T1000 (cell line): ENCODE measurements around the gene RNF220.
"Not testable (repeated sequence)": the region's sequence is repeated elsewhere in the genome, so short reads cannot be mapped to it uniquely, and the experiment has no call there.

Source experiments
- DNase-seq: peaks from one replicate; lab custom pipeline; 2025; ENCODE audit warnings: mixed read lengths; lab: John Stamatoyannopoulos, UW

Gene RNF220

DNA sequence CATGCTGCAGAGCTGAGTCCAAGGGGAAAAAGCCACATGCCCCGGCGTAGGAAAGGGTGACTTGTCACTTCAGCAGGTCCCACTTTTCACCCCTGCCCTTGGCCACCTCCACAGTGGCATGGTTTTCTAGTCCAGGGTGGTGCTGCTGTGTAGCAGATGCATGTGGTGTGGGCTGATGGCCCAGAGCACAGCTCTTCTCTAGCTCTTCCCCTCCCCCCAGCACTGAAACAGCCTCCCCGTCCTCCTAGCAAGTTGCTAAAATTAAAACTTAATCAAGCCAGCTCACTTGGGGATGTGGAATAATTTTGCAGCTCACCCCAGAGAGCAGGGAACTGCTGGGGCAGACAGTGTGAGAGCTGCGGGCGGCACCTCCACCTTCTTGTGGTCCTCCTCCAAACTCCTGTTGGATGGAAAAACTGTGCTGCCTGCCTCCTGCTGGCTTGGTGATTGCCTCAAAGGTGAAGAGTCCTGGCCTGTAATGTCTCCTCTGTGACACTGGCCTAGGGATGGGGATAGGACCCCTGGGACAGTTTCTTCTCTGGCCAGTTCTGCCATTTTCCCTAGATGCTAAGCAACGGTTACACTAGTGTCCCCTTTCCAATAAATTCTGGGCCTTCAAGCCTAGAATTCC lies 91.6 kb downstream of the RNF220 start:
- DNase-seq: no peak

DNA sequence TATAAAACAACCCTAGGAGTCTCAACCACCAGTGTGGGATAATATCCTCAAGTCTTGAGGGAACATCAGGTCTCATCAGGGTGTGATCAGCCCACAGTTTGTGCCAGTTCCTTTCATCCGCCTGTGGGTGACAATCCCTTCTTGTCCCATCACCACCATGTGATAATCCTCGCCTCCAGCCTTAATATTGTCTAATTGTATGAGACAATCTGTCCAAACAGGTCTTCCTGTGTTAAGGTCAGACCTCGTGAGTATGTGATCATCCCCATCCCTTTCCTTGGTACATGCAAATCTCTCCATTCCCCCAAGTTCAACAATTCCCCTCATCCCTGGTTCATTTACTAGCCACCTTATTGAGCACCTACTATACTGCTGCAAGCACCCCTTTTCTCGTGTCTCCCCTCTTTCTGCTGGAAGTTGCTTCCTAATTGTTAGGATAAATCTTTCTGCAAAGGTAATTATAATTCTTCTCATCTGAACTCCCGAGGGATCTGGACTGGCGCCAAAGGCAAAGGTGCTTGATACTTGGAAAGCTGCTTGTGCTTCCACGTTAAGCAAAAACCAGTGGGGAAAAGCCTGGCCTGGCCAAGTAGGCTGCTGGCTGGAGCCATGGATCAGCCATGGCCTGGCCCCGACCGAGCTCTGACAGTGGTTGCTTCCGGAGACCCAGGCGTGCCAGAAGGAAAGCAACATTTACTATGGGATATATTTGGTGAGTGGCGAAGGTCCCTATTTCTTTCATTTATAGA lies 92.5 kb downstream of the RNF220 start:
- DNase-seq: no peak

DNA sequence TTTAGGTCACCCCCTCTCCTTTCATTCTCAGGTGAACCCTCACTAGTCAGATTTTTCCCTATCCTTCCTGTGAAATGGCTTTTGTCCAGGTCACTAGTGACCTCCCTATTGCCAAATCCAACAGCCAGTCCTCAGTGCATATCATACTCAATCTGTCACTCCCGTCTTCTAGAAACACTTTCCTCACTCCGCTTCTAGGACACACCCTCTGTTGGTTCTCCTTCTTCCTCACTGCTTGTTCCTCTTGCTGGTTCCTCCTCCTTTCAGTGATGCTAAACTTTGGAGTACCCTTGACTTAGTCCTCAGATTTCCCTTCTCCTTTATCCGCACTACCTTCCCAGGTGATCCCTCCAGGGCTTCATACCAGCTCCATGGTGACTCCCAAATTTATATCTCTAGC lies 94.3 kb downstream of the RNF220 start:
- no peak for DNase-seq

DNA sequence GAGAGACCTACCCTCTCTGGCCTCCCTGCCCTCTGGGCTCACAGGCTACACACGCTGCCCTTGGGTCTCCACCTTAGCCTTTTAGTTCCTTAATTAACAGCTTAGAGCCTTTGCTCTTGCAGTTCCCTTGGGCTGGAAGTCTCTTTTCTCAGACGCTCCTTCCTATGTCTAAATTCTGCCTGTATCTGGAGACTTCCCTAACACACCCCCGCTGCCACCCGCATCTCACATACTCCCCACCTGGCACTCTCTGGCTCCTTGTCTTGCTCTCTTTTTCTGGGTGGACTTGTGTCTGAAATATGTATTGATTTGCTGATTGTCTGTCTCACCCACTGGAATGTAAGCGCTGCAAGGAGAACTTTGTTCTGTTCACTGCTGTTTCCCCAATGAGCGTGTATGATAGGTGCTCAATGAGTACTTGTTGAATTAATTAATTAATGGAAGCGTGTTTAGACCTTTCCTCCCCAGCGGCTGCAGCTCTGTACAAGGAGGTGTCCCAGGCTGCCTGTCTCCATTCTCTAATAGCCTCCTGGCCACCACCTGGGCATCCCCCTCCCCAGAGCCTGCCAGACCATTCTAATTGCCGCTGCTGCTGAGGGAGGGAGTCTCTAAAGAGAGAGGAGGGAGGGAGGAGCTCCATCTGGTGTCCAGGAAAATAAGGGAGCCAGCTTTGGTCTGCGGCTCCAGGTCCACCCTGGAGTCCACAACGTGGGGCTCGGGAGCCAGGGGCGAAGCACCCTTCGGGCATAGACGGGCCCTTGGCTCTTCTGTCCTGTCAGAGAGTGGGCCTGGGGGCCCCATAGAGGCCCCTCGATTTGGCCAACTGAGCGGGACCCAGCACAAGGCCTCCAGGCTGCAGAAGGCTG lies 95.4 kb downstream of the RNF220 start:
- DNase-seq: no peak

DNA sequence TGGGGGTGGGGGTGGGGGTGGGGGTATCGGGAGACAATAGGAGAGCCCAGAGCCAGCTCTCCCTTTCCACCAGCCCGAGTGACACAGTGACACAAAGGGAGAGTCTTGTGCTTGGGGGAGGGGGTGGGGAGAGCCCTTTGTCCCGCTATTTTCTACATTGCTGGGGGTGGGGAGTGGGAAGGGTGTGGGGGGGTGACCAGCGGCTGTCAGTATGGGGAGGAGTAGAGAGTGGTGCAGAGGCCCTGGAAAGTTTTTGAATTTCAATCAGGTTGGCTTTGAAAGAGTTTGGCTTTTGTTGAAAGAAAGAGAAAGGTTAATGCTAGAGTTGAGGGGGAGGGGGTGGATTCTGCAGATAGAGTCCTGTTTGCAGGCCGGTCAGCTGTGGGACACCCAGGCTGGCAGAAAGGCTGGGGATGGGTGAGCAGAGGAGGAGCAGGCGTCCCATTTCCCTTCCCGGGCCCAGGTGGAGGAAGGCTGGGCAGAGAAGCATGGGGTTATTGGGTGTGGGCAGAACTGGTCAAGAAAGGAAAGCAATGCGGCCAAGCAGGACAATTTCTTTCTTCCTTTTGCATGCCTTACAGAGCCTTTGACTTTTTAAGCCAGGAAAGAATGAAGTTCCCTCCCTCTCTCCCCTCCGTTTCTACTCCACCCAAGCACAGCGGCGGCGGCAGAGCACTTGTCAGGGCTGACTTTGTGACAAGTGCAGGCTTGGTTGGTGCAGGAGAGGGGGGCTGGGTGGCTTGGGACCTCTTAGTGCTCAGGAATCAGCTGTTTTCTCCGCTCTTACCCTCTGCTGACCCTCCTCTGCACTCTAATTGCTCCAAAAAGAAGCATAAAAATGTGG lies 96.2 kb downstream of the RNF220 start:
- no peak for DNase-seq

DNA sequence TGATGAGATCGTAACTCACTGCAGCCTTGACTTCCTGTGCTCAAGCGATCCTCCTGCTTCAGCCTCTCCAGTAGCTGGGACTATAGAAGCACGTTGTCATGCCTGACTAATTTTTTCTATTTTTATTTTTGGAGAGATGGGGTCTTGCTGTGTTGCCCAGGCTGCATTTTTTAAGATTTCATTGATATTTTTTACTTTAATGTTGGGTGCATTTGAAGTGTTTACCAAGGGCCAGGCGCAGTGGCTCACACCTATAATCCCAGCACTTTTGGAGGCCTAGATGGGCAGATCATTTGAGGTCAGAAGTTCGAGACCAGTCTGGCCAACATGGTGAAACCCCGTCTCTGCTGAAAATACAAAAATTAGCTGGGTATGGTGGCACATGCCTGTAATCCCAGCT lies 97.8 kb downstream of the RNF220 start:
- DNase-seq: not testable (repeated sequence)

DNA sequence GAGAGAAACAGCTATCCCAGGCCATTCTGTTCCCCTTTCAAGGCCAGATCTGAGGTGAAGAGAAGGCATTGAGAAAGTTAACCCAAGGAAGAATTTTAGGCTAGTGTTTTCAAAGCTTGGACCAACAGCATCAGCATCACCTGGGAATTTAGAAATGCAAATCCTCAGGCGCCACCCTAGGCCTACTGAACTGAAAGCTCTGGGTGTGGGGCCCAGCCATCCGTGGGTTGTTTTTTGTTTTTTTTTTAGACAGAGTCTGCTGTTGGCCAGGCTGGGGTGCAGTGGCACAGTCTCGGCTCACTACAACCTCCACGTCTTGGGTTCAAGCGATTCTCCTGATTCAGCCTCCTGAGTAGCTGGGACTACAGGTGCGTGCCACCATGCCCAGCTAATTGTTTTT lies 98.6 kb downstream of the RNF220 start:
- DNase-seq: no peak

DNA sequence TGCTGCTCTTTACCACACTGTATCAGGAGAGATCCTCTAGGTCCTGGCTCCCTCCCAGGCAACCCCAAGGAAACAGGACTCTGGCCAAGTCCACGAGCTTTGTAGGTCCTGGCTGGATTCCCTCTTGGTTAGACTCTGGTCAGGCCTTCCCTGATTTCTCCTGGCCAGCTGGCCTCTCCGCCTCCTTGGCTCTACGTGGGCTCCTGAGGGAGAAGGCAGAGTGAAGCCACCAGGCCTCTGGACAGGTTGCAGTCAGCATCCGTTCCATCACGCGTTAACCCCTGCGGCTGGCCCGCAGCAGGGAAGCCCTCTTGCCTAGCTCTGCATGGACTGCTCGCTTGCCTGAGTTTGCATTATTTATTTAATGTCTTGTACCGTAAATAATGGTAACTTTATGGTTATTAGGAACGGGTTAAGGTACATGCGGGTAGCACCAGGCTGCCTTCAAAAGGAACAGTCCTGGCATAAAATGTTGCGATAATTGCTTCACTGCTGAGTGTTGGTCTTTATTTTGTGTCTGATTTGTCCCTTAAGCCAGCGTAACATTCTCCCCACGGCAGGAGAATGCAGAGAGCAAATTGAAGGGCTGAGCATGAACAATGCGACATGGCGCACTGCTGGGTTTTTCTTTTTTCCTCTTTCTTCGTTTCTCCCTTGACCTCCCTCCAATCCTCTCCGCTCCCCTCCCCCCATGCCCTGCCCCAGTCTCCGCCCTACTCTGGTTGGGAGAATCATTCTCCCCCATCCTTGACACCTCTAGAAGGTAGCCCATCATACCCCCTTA lies 100.3 kb downstream of the RNF220 start:
- no peak for DNase-seq

DNA sequence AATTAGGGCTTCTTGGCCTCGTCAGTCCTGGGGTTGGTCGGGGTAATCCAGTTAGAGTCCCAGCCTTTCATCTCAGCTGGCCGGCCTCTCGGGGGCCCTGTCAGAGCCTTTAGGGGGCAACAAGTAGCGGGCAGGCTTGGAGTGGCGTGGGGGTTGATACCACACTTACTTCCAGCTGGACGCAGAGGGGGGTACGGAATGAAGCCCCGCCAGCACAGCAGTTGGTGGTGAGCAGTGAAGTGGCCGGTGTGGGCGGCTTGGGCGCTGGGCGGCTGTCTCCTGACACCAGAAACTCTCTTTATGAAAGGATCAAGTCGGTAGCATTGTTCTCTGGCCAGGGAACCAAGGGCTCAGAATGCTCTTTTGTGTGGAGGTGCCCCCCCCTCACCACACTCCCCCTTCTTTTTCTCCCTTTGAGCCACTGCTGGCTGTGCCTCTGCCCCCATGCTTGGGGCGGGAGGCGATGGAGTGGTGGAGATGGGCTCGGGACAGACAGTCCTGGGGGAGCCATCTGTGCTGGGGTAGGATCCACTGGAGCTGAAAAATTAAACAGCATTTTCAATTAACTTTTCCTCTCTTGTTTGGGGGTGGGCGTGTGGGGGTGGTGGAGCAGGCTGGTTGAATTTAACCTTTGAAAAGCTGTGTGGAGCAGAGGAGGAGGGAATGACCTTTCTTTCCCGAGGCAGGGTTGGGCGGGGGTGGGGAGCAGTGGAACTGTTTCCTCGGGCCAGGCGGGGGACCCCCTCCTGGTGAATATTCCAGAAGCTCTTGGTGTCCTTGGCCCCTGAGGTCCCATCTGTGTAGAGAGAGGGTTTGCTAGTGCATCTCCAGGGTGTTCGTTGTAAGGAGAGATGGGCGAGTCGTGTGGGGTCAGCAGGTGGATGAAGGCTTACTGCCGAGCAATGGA lies 102.7 kb downstream of the RNF220 start:
- DNase-seq: no peak

DNA sequence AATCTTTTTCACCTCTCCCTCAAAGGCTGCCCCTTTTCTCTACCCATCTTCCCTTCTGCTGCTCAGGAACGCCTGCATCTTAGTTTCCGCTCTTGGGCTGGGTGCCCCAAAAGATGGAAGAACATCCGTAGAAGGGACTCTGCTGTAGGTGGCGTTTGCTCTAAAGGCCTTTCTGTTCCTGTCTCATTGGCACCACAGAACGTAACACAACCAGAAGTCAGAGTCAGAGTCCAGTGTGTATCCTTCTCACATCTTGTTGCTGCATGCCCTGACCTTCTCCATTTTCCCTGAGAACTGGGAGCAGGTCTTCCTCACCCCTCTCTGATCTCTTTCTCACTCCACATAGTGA lies 103.3 kb downstream of the RNF220 start:
- no peak for DNase-seq

DNA sequence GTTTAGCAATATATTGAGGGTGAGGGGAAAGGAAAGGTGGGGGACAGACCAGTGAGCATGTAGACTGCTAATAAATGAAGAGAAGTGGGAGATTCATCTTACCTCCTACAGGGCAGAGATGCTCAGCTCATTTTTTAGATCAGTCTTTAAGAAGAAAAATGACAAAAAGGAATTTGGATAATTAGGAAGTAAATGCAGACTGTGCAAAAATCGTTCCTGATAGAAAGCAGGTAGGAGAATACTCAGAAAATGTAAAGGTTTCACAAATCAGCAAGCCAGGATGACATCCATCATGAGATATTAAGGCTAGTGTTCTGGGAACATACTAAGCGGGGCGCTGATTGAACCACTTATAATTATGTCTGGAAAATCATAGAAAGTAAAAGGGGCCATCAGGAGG lies 106.3 kb downstream of the RNF220 start:
- DNase-seq: no peak

DNA sequence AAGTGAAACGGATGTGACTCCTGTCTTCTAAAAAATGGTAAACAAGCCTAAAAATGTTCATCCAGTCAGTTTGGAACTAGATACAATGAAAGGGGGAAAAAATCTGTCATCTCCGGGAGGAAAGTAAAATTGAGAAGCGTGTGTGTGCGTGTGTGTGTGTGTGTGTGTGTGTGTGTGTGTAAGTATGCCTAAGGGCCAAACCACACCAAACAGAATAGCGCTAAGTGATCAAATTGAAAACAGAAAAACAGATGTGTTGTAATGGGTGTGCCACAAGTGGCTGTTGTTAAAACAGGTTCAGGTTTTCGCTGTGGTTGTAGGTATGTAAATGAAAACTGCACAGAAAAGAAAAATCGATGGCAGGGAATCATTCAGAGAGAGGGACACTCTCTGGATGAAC lies 106.7 kb downstream of the RNF220 start:
- DNase-seq: no peak

DNA sequence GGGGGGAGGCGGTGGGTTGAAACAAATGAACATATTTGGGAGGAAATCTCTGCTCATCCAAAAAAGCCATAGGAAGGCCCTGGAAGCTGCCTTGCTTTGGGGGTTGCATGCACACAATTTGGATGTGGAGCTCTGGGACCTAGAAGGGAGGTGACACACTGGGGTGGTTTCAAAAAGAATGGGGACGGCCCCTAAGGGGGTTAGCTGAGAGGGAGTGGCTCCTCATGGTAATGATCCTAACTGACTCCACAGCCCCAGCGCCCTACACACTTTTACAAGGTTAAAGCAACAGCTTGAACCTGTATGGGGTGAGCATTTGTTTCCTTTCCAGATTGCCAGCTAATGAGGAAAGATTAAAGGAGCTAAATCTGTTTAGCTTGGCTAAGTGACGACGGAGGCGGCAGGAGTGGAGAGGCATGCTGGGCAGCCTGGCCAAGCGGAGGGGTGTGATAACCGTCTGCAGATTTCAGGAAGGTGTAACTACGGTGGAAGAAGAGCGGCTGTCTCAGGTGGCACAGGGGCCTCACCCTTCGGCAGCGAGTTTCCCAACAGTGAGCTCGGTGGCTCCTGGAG lies 107.3 kb downstream of the RNF220 start:
- DNase-seq: no peak

DNA sequence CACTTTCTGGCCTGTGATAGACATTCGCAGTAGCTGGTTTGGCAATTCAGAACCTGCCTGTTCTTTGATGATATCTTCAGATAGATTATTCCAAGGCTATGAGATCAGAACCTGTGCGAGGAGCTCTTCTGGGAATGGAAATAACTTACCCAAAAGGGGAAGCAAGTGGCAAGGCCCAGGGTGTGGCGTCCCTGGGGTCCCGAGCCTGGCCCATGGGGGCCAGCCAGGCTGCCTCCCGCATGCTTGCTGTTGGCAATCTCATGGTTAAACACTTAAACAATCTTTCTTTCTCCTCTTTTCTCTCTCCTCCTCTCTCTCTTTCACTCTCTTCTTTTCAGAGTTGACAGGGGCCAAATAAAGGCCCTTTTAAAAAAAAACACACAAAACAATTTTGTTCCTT lies 108.1 kb downstream of the RNF220 start:
- DNase-seq: no peak

DNA sequence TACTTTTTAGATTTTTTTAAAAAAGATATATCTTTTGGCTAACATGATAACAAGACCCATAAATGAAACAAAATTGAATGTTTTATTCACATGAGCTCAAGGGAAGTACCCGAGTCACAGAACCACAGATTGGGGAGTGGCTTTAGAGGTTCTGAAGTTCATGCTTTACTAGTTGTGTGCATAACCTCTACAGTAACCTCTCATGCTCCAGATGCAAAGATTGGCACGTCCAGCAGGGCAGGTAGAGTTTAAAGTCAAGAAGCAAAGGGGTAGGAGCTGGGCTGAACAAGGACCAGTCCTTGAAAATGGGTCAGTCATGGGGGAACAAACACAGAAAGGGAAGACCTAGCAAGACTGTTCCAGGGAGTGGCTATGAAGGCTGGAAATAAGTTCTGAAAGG lies 109.6 kb downstream of the RNF220 start:
- no peak for DNase-seq

DNA sequence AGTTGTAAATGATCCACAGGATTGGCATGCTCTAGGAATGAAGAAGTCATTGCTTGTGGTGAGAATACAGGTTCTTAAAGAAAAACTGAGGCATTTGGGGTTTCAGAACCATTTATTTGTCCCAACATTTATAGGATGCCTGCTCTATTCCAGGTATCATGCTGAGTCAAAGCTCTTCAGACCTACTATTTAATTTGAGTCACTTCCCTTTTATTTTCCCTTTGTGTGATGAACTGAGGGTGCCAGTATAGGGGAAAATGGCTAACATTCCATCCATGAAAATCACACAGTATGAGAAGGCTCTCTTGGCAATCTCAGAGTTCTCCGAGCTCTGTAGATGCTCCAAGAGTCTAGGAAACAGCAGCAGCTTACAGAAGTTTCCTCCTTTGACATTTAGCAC lies 110.4 kb downstream of the RNF220 start:
- no peak for DNase-seq

DNA sequence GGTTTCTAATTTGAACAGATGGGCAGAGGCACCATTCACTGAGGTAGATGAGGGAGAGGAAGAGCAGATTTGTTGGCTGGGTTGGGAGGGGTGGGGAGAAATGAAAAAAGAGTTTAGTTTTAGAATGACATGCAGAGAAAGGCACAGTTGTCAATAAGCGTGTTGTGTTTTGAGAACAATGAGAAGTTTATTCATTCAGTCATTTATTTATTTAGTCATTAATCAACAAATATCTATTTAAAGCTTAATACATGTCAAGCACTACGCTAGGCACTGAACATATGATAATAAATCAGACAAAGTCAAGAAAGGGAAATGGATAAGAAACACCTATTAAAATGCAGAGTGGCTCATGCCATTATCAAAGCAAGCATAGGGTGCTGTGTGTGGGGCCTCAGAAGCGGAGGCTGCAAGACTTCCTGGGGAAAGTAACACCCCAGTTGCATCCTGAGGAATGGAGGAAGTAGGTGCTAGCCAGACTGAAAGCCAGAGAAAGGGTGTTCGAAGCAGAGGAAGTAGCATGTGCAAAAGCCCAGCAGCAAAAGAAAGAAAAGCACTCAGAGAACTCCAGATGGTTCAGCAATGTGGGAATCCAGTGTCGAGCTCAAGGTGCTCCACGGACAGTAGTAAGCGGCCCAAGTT lies 114.1 kb downstream of the RNF220 start:
- DNase-seq: no peak

DNA sequence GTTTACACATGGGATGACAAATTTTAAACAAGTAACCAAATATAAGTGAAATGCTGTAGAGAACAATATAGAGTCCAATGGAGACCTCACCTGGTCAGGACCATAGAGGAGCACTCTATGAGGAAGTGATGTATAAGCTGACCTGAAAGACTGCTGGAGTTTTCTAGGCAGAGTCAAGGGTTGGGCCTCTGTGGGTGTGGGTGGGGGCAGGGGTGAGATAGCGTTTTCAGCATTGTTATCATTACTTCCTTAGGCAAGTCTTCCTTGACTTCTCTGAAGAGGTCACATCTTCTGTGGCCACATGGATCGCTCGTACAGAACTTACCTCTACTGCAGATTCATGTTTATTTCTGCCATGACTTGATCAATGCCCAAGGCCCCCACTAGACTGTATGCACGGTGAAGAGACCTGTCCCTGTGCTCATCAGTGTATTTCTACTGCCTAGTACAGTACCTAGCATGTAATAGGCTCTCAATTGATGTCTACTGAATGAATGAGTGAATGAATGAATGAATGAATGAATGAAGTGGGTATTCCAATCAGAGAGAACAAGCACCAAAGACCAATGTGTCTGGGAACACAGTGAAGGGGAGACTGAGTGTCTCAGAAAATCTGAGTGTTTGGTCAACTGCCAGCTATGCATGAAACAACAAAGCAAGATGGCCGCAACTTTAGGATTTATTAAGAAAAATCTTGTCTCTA lies 116.5 kb downstream of the RNF220 start:
- DNase-seq: no peak
